CD4-positive, alpha-beta T cell treated with Interleukin-2 at 100 ng/mL for 4 hours (primary cell): ENCODE measurements around the gene EFCC1.
A peak's percentile ranks its signal among the peaks of the same experiment; 100 is the strongest.

Source experiments
- DNase-seq: peaks from one replicate; pipeline ENCODE4 v3.0.0-alpha.2; 2020; ENCODE audit warnings: low spot score

The EFCC1 gene

GRCh38 chr3:129001101-129001805 is at the start of gene EFCC1:
EFCC1 (plus strand) TSS chr3:129001304; CDS start chr3:129001629, 325 bp downstream.
- DNase-seq = no peak

- DNase-seq = no peak
These were observed 44.7 kb upstream of the EFCC1 start for GRCh38 chr3:128956440-128956839.

GRCh38 chr3:128965280-128965679 is 35.8 kb upstream of the EFCC1 start:
- no peak for DNase-seq

DNA sequence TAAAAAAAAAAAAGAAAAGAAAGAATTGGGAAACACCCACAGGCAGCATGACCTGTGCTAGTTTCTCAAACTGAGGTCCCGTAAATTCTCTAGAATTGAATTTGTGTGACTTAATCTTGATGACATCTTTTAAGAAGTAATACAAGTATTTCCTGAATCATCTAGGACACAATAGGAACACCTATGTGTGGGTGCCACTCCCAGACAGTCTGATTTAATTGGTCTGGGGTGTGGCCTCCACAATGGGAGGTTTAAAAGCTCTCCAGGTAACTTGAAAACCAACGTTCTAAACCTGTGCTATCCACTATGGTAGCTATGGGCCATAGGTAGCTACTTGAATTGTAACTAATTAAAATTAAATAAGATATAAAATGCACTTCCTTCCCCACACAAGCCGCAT is 35.3 kb upstream of the EFCC1 start:
- DNase-seq = no peak

DNA sequence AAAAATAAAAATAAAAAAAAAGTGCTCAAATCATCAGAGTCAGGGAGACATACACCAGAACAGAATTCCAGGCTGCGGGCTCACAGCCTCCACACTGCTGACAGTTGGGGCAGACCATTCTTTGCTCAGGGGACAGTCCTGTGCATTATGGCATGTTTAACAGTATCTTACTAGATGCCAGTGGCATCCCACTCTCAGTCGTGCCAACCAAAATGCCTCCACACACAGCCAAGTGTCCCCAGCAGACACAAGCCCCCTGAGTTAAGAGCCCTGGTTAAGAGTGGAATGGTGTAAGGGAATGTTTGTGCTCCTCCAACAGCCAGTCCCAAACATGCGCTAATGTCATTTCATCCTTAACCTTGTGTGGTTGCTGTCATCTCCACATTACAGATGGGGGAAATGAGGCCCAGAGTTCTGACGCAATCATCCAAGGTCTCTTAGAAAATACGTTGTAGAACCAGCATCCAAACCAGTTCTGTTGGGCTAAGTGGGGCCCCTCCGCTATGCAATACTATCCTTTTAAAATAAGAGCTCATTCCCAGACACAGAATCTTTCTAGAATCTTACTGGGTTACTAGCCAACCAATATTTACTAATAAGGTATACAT is 33.3 kb upstream of the EFCC1 start:
- no peak for DNase-seq

DNA sequence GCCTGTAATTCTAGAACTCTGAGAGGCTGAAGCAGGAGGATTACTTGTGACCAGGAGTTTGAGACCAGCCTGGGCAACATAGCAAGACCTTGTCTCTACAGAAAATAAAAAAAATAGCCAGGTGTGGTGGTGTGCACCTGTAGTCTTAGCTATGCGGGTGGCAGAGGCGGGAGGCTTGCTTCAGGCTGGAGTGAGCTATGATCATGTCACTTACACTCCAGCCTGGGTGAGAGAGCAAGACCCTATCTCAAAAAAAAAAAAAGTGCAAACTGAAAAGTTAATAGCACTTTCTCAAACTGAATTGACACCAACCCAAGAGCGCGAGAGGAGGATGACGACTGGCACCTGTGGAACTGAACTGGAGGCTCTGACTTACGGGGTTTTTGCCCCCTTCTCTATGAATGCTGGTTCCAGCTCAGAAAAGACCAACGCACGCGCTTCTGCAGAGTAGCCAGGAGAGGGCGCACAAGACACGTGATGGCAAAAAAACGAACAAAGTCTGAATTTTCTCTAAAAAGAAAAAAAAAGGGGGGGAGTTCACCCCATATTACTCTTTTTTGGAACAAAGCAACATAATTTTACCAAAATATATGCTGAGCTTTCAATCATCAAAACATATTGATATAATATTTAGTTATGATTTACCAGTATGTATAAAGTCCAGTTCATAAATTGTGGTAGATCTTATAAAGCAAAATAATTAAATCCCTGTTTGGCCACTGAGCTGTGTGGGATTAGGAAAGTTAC is 30.9 kb upstream of the EFCC1 start:
- peak; percentile 67 for DNase-seq

DNA sequence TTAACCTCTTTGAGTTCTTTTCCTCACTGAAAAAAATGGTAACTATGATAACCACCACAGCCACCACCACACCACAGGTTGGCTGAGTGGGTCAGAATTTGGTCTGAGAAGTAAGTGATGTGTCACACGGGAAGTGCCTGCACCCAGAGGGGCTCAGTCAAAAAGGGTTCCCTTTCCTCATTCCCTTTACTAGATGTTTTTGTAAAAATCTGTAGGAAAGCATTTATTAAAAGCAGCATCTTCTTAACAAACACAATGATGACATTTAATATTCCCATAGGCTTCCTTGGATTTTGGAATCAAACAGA is 30.4 kb upstream of the EFCC1 start:
- no peak for DNase-seq

DNA sequence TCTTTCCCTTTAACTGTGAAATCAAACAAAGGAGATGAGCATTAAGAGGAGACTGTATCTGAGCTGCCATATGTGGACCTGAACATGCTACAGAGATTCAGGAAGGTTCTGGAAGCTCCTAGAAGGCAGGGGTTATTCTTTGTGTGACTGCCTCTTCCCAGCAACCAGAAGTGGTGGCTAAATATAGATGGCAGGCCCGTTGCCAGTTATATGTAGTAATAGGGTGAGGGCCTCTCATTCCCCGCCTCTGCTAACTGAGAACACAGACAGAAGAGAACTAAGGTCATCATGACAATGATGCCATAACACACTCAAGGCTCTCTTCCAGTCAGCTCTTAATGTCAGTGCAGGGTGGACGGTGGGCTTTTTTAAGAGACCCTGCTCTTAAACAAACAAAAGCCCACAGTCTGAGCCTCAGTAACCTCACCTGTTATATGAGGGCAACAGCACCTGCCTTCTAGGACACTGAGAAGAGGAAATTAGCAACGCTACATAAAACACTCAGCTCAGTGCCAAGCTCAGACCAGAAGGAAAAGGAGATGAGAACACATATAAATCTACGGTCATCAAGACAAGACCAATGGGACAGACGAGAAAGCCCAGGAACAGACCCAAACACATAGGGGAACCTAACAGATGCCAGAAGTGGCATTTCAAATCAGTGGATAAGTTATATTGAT is 29.5 kb upstream of the EFCC1 start:
- no peak for DNase-seq

GRCh38 chr3:128973988-128974564 is 27.0 kb upstream of the EFCC1 start:
- no peak for DNase-seq

GRCh38 chr3:128975276-128975675 is 25.8 kb upstream of the EFCC1 start:
- DNase-seq = no peak

DNA sequence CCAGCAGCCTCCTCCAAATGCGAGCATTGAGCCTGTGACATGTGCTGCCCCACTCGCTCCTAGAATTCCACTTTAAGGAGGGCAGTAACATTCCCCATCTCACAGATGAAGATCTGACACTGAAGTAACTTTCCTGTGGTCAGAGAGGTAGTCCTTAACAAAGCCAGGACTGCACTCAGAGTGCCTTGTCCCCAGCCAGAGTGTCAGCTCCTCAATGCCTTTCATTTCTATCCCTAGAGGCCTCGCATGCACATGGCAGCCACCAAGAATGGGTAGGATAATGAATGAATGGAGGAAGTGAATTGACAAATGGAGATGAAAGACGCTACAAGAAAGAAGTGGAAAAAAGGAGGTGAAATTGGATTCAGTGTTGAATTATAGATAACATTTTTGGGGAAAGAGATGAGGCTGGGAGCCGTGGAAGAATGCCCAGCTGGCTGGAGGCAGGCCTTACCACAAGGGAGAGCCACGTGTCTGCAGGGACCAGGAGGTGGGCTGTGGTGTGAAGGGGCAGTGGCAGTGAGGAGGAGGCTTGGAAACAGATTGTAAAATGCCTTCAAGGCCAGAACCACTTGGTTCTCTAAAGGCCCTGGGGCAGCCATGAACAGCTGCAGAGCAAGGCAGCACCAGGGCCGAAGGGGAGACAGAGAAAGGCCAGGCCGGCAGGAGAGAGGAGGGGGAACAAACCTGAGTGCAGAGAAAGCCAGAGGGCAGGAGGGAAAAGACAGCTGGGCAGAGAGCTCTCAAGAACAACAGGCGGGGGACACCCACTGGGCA is 17.6 kb upstream of the EFCC1 start:
- no peak for DNase-seq

DNA sequence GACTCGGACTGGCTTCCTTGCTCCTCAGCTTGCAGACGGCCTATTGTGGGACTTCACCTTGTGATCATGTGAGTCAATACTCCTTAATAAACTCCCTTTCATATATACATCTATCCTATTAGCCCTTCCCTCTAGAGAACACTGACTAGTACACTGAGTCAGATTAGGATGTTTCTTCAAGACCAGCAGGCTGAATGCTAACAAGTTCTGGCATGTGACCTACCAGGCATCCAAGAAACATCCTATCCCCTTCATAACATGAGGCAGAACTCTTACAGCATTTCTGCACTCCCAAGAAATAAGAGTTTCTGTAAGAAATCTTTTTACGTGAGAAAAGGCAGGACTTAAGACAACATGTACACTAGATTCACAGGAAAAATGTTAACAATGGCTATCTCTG is 16.5 kb upstream of the EFCC1 start:
- DNase-seq = no peak

- no peak for DNase-seq
These were observed 13.6 kb upstream of the EFCC1 start for GRCh38 chr3:128987302-128988100.

DNA sequence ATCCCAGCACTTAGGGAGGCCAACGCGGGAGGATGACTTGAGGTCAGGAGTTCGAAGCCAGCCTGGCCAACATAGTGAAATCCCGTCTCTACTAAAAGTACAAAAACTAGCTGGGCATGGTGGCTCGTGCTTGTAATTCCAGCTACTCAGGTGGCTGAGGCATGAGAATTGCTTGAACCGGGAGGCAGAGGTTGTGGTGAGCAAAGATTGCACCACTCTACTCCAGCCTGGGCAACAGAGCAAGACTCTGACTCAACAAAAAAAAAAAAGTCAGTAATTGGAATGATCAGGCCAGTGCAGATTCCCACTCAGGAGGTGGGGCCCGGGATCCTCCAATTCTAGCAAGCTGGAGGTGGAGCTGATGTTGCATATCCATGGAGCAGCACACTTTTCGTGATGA is 12.8 kb upstream of the EFCC1 start:
- no peak for DNase-seq

GRCh38 chr3:128991355-128991895 is 9.7 kb upstream of the EFCC1 start:
- DNase-seq = no peak

DNA sequence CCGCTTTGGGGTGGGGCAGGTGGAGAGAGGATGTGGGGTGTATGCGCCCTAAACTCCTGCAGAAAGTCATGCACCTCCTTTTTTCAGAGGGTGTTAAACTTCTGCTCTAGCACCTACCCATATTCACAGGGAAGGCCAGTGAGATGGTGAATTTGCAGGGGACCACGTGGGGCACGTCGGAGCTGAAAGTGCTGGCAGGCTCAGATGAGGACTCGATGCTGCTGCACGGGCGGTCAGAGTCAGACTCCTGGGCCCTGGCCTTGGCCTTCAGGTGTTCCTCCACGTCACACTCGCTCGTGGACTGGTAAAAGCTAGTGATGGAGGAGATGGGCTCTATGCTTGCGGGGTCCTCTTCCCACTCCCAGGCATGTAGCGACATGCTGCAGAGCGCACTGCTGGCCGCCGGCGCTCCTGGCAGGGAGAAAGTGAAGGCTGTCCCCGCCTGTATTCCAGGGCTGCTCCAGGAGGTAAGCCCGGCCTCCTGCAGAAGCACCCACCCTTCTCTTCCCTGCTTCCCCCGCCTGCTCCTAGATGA is 8.1 kb upstream of the EFCC1 start:
- no peak for DNase-seq

DNA sequence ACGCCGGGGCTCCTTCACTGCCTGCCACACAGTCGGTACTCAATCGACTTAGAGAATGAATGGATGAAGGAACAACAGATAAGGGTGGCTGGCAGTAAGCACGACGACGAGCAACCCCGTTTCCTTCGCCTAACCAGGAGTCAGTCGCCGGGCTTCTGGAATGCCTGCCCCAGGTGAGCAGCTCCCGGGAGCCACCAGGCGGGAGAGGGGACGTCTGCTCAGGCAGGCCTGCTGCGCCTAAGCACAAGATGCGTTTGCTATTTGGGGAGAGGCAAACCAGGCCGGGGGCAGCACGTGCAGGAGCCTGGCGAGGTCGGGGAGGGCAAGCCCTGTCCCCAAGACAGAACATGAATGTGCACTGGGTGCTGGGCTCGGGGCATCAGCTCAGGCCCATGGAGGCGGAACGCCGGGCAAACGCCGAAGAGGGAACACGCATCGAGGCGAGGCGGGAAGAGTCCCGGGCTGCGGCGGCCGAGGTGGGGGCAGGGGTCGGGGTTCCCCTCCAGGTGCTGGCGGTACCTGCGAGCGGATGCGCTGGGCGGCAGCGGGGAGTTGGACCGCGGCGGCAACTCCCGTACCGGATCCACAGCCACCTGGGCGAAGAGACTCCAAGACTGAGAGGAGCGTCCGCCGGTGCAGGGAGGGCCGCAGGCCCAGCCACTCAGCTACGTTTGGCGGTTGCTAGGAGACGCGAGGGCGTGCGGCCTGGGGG is 7.5 kb upstream of the EFCC1 start, which contains the start of gene CFAP92:
CFAP92 (minus strand) TSS at position 616 of the 712 bp plus-strand sequence. CDS start 772 bp downstream, outside the sequence.
- DNase-seq = peak; percentile 94

GRCh38 chr3:128994173-128994512 is 7.0 kb upstream of the EFCC1 start:
- DNase-seq = no peak
